LNCaP clone FGC (cell line): ENCODE data around the gene AKAP1.

ENCODE experiments used
- DNase-seq: peaks from one replicate; pipeline ENCODE4 v3.0.0-alpha.2; 2011; ENCODE audit warnings: low read depth
- H3K4me3 ChIP-seq: 2 replicates; pipeline ENCODE4 v1.5.1; 2011; ENCODE audit warnings: mild to moderate bottlenecking, low read depth, low read length, control low read depth
- CTCF ChIP-seq: IDR thresholded peaks from 2 replicates; pipeline ENCODE4 v1.5.1; 2012; ENCODE audit warnings: mild to moderate bottlenecking; ENCODE audit not compliant: control insufficient read depth, insufficient read depth; ENCODE audit errors: extremely low read depth

AKAP1 gene

GRCh38 chr17:57135026-57135788, 50.2 kb downstream of the AKAP1 start:
- TF ChIP-seq CTCF, result no peak
- no peak for DNase-seq

GRCh38 chr17:57135789-57136291, 50.8 kb downstream of the AKAP1 start:
- no peak for DNase-seq
- TF ChIP-seq CTCF, result no peak
- no peak overlapping the region for H3K4me3 ChIP-seq

More at GRCh38 chr17:57135026-57135788, 50.2 kb downstream of the AKAP1 start:
- no peak overlapping the region for H3K4me3 ChIP-seq

GRCh38 chr17:57136355-57136754, 51.3 kb downstream of the AKAP1 start:
- DNase-seq, result no peak
- no peak for TF ChIP-seq CTCF
- H3K4me3 ChIP-seq, result no peak overlapping the region

- no peak overlapping the region for H3K4me3 ChIP-seq
- DNase-seq, result no peak
- TF ChIP-seq CTCF, result no peak
Observed at GRCh38 chr17:57138030-57138911, 53.2 kb downstream of the AKAP1 start.

GRCh38 chr17:57138956-57139576, 54.0 kb downstream of the AKAP1 start:
- DNase-seq, result no peak

More at GRCh38 chr17:57138956-57139576, 54.0 kb downstream of the AKAP1 start:
- no peak overlapping the region for H3K4me3 ChIP-seq
- no peak for TF ChIP-seq CTCF
